B cell (primary cell): ENCODE results near the gene HEPN1. TPM values are rescaled to one million over a fixed set of nuclear protein-coding genes. Genes with fewer than 3 reads are reported as not detected.

Experiments
- ATAC-seq: fragments of 200-7000 bp; cut with Tn5 transposase; one replicate; pipeline ENCODE4 v1.10.0; 2021; ENCODE audit warnings: low read depth, mild to moderate bottlenecking, moderate number of reproducible peaks, moderate library complexity
- CTCF ChIA-PET: fragments of 350-600 bp; sonication (Branson Sonifier 250); formaldehyde crosslinking; loops from one replicate; lab custom pipeline; 2021; ENCODE audit warnings: antibody characterized with exemption, inconsistent platforms; lab: Charles Lee
- POLR2A ChIA-PET: fragments of 350-600 bp; sonication (Branson Sonifier 250); formaldehyde crosslinking; loops from one replicate; lab custom pipeline; 2021; ENCODE audit warnings: antibody characterized with exemption; lab: Charles Lee
- DNase-seq: peaks from one replicate; pipeline ENCODE4 v3.0.0; 2013
- H2AFZ ChIP-seq: 2 replicates; pipeline ENCODE4 v1.6.1; 2012; ENCODE audit warnings: mild to moderate bottlenecking, low read depth, low read length; ENCODE audit not compliant: insufficient read depth, poor library complexity, severe bottlenecking
- H3K27ac ChIP-seq, 2 donors: 1 replicate in 1 of 2; 2 replicates in 1 of 2; pipeline ENCODE4 v1.5.1; 2012 to 2013; ENCODE audit warnings: low read length in 2 of 2, mild to moderate bottlenecking in 2 of 2, moderate library complexity in 1 of 2
- H3K27me3 ChIP-seq, 4 experiments: fragments of 200-600 bp in 1 of 4; sonication (generic) in 1 of 4; replicated peaks in 1 of 4; 1 replicate in 2 of 4; 2 replicates in 2 of 4; pipeline versions ENCODE4 v1.6.1 to v1.7.0; 2013 to 2016; ENCODE audit warnings: low read length in 3 of 4, mild to moderate bottlenecking in 2 of 4, mixed read lengths in 1 of 4, moderate library complexity in 1 of 4; ENCODE audit not compliant: insufficient read depth in 4 of 4, control insufficient read depth in 3 of 4; ENCODE audit errors: control extremely low read depth in 1 of 4
- H3K36me3 ChIP-seq, 2 experiments: replicated peaks in 1 of 2; 1 replicate in 1 of 2; 2 replicates in 1 of 2; pipeline versions ENCODE4 v1.6.1 to v1.7.1; 2013; ENCODE audit warnings: low read length in 1 of 2; ENCODE audit not compliant: insufficient read depth in 2 of 2, control insufficient read depth in 1 of 2; ENCODE audit errors: control extremely low read depth in 1 of 2, extremely low read depth in 1 of 2
- H3K4me1 ChIP-seq, 2 donors: fragments of 200-600 bp in 1 of 2; sonication (generic) in 1 of 2; 1 replicate in 1 of 2; 2 replicates in 1 of 2; pipeline versions ENCODE4 v1.5.1 to v1.6.1; 2013 to 2017; ENCODE audit warnings: low read length in 2 of 2; ENCODE audit not compliant: control insufficient read depth in 2 of 2, insufficient read depth in 2 of 2
- H3K4me2 ChIP-seq: replicated peaks from 2 replicates; pipeline ENCODE3; 2012; ENCODE audit warnings: mild to moderate bottlenecking, low read depth, low read length; ENCODE audit not compliant: poor library complexity, severe bottlenecking
- H3K4me3 ChIP-seq, 5 experiments: fragments of 200-600 bp in 1 of 5; sonication (generic) in 1 of 5; 1 replicate in 3 of 5; 2 replicates in 2 of 5; pipeline versions ENCODE4 v1.5.1 to v1.7.0; 2011 to 2016; ENCODE audit warnings: low read length in 4 of 5, mild to moderate bottlenecking in 4 of 5, low read depth in 2 of 5, control low read depth in 1 of 5, moderate library complexity in 1 of 5; ENCODE audit not compliant: insufficient read depth in 1 of 5; ENCODE audit errors: control extremely low read depth in 1 of 5, extremely low read depth in 1 of 5
- H3K79me2 ChIP-seq: fragments of 200-600 bp; sonication (generic); one replicate; pipeline ENCODE4 v1.6.0; 2016; ENCODE audit warnings: low read length; ENCODE audit not compliant: control insufficient read depth, insufficient read depth
- H3K9ac ChIP-seq: fragments of 200-600 bp; sonication (generic); 2 replicates; pipeline ENCODE4 v1.6.1; 2017; ENCODE audit warnings: mild to moderate bottlenecking, low read length, moderate library complexity
- H3K9me3 ChIP-seq, 3 donors: one replicate each; pipeline versions ENCODE4 v1.6.1 to v1.7.1; 2013; ENCODE audit warnings: low read length in 2 of 3; ENCODE audit not compliant: control insufficient read depth in 2 of 3, insufficient read depth in 1 of 3; ENCODE audit errors: control extremely low read depth in 1 of 3
- H4K20me1 ChIP-seq: 2 replicates; pipeline ENCODE4 v1.6.0; 2012; ENCODE audit warnings: mild to moderate bottlenecking, low read length; ENCODE audit not compliant: insufficient read depth, control insufficient read depth, poor library complexity, severe bottlenecking
- H3K27ac Mint-ChIP-seq: one replicate; pipeline ENCODE4 v1.8.0; 2021; ENCODE audit warnings: mixed read lengths
- H3K27me3 Mint-ChIP-seq: one replicate; pipeline ENCODE4 v1.8.0; 2021; ENCODE audit warnings: mixed read lengths
- H3K4me1 Mint-ChIP-seq: one replicate; pipeline ENCODE4 v1.8.0; 2021; ENCODE audit warnings: mixed read lengths
- H3K4me3 Mint-ChIP-seq: one replicate; pipeline ENCODE4 v1.8.0; 2021; ENCODE audit warnings: mixed read lengths
- H3K9me3 Mint-ChIP-seq: one replicate; pipeline ENCODE4 v1.8.0; 2022; ENCODE audit warnings: mixed read lengths; ENCODE audit not compliant: insufficient read depth
- EZH2 ChIP-seq: IDR thresholded peaks from 2 replicates; pipeline ENCODE4 v1.6.1; 2012; ENCODE audit warnings: borderline replicate concordance, low read depth, mild to moderate bottlenecking, moderate library complexity, low read length; ENCODE audit not compliant: insufficient read depth, poor library complexity, severe bottlenecking
- WGBS: methylation state at CpG from one replicate; pipeline ENCODE4 v1.1.5; 2013; ENCODE audit warnings: missing lambda C conversion rate; ENCODE audit not compliant: insufficient coverage; 5-methylcytosine and 5-hydroxymethylcytosine counted together
- intact Hi-C: fragments of 100-400 bp; cut with micrococcal nuclease; formaldehyde crosslinking; loops from one replicate; pipeline ENCODE4 v1.10.0; 2022
- polyA plus RNA-seq: library from polyadenylated mRNA; depleted of rRNA; stranded (reverse); fragments of >200 nt; gene quantifications from 2 replicates; pipeline ENCODE4 v1.2.3, GENCODE V29; 2012
- total RNA-seq, 2 donors: library from RNA; stranded (reverse); fragments of 120-200 nt in 1 of 2; gene quantifications; 1 replicate in 1 of 2; 2 replicates in 1 of 2; pipeline versions ENCODE4 v1.2.3 to v1.2.4, GENCODE V29; 2013 to 2022
- TF ChIP-seq, protein P1 (sequence below): fragments of 200-600 bp; IDR thresholded peaks from one replicate; pipeline ENCODE4 v1.8.0; 2022; ENCODE audit warnings: antibody characterized with exemption, mild to moderate bottlenecking

HEPN1 gene
- total and polyA plus RNA-seq, 2 donors (not counting 1 experiment from before 2014, with no cell fraction given) = not detected

DNA sequence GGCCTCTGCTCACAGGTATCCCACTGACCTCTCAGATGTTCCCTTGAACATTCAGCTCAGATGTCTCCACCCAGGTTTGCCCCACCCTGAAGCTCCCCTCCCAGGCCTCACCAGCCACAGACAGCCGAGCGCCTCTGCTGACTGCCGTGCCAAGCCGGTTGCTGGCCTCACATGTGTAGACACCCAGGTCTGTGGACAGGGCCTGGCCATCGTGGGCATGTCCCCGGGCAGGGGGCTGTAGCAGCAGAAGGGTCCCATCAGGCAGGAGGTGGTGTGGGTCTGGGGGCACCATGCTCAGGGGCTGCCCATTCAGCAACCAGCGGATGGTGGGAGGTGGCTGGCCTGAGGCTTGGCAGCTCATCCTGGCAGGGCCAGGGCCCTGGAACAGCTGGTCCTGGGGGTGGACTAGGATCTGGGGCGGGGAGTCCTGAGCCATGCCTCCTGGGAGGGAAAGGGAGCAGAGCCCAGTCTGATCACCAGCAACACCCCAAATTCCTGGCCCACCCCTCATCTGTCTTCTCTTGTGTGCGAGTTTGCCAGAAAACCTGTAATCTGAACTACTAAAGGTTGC is 22.1 kb upstream of the HEPN1 start:
- no peak overlapping the region for H3K9ac ChIP-seq
- no peaks in the 10 kb centered on the region for H3K79me2 ChIP-seq
- no peak for TF ChIP-seq EZH2
- TF ChIP-seq, protein P1, sequence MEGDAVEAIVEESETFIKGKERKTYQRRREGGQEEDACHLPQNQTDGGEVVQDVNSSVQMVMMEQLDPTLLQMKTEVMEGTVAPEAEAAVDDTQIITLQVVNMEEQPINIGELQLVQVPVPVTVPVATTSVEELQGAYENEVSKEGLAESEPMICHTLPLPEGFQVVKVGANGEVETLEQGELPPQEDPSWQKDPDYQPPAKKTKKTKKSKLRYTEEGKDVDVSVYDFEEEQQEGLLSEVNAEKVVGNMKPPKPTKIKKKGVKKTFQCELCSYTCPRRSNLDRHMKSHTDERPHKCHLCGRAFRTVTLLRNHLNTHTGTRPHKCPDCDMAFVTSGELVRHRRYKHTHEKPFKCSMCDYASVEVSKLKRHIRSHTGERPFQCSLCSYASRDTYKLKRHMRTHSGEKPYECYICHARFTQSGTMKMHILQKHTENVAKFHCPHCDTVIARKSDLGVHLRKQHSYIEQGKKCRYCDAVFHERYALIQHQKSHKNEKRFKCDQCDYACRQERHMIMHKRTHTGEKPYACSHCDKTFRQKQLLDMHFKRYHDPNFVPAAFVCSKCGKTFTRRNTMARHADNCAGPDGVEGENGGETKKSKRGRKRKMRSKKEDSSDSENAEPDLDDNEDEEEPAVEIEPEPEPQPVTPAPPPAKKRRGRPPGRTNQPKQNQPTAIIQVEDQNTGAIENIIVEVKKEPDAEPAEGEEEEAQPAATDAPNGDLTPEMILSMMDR = no peak
- 67% methylated on average over 5 of the region's 9 CpGs for WGBS
- H3K9me3 Mint-ChIP-seq = no peaks in the 10 kb centered on the region
- H3K4me1 ChIP-seq = no peaks in the 10 kb centered on the region
- no peak overlapping the region for H3K4me2 ChIP-seq
- no peak for ATAC-seq
- CTCF ChIA-PET = no interaction called here
- H4K20me1 ChIP-seq = no peaks in the 10 kb centered on the region
- H3K9me3 ChIP-seq = no peaks in the 10 kb centered on the region
- POLR2A ChIA-PET = no interaction called here
- no peak overlapping the region for H3K4me3 Mint-ChIP-seq
- no peak overlapping the region for H3K27ac Mint-ChIP-seq
- H3K4me1 Mint-ChIP-seq = no peaks in the 10 kb centered on the region
- H3K4me3 ChIP-seq = no peak overlapping the region
- H3K27ac ChIP-seq = no peak overlapping the region
- H3K36me3 ChIP-seq = no peaks in the 10 kb centered on the region
- peaks cover 0 to 6% (median 1%) of the 10 kb centered on the region in 4 experiments for H3K27me3 ChIP-seq
- no peak overlapping the region for H2AFZ ChIP-seq
- peaks cover 57% of the 10 kb centered on the region for H3K27me3 Mint-ChIP-seq
- DNase-seq = no peak
- intact Hi-C loops = no loop called here

DNA sequence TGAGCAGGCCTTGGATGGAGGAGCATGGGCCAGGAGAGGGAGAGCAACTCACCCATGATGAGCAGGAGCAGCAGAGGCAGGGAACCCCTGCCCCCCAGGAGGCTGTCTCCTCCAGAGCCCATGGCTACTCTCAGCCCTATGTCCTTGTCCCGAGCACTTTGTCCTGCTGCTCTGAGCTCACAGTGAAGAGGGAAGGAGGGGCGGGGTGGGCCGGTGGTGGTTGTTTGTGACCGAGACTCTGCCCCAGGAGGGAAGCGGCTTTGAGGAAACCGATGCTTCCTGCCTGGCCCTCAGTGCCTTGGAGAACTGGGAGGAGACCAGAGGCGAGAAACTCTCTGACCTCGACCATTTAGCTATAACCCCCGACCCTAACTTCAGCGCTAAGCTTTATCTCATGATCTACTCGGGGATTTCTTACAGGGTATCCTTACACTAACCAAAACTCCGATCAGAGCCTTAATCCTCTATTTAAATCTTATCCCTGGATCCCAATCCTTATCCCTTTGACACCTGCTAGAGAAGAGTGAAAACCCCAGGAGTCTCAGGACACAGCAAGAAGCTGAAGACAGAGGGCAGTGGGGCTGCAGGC is 21.3 kb upstream of the HEPN1 start, which contains the start of gene ROBO4:
Gene ROBO4, minus strand, starts transcription at position 192 of the 589 bp plus-strand sequence. Its CDS starts 70 bp downstream, at position 122.
- Histone ChIP-seq H3K4me1 (no peaks in the 10 kb centered on the region), H3K4me3 (no peak within 1 kb of the TSS), H3K9ac (no peak within 1 kb of the TSS), H4K20me1 (no peaks in the 10 kb centered on the region), H3K4me2 (no peak within 1 kb of the TSS), H3K27ac (no peak within 1 kb of the TSS), H3K79me2 (no peaks in the 10 kb centered on the region), H3K27me3 (peaks cover 0 to 6% (median 1%) of the 10 kb centered on the region in 4 experiments), H3K9me3 (no peaks in the 10 kb centered on the region), H3K36me3 (no peaks in the 10 kb centered on the region), H2AFZ (no peak within 1 kb of the TSS)
- CTCF ChIA-PET = no interaction called here
- H3K4me1 Mint-ChIP-seq = no peaks in the 10 kb centered on the region
- peaks cover 50% of the 10 kb centered on the region for H3K27me3 Mint-ChIP-seq
- H3K4me3 Mint-ChIP-seq = no peak within 1 kb of the TSS
- no peak within 1 kb of the TSS for H3K27ac Mint-ChIP-seq
- no peaks in the 10 kb centered on the region for H3K9me3 Mint-ChIP-seq
- WGBS = 6% methylated on average over 11 of the region's 12 CpGs
- ATAC-seq (no peak), DNase-seq (no peak)
- POLR2A ChIA-PET = no interaction called here
- intact Hi-C loops = no loop called here
- TF ChIP-seq, protein P1 = no peak
- no peak for TF ChIP-seq EZH2
